HFFc6 (cell line): ENCODE data around the gene USP48. TPM values are rescaled to one million over a fixed set of nuclear protein-coding genes. Genes with fewer than 3 reads are reported as not detected.

ENCODE experiments used
- DNase-seq: peaks from one replicate; pipeline ENCODE4 v3.0.0-alpha.2; 2018
- H3K27ac Mint-ChIP-seq: 2 replicates; pipeline ENCODE4 v1.8.0; 2020; ENCODE audit warnings: mild to moderate bottlenecking, mixed read lengths
- H3K27me3 Mint-ChIP-seq: 2 replicates; pipeline ENCODE4 v1.8.0; 2021; ENCODE audit warnings: mild to moderate bottlenecking, moderate library complexity, mixed read lengths; ENCODE audit not compliant: insufficient read depth
- H3K36me3 Mint-ChIP-seq: 2 replicates; pipeline ENCODE4 v1.8.0; 2021; ENCODE audit warnings: low read depth, mixed read lengths
- H3K4me1 Mint-ChIP-seq: 2 replicates; pipeline ENCODE4 v1.8.0; 2020; ENCODE audit warnings: low read depth, mixed read lengths
- H3K4me3 Mint-ChIP-seq: 2 replicates; pipeline ENCODE4 v1.8.0; 2020; ENCODE audit warnings: mild to moderate bottlenecking, moderate library complexity, mixed read lengths
- H3K9me3 Mint-ChIP-seq: 2 replicates; pipeline ENCODE4 v1.8.0; 2020; ENCODE audit warnings: mild to moderate bottlenecking, mixed read lengths
- CTCF ChIP-seq: fragments of 200-600 bp; sonication (generic); IDR thresholded peaks from 2 replicates; pipeline ENCODE4 v1.5.0; 2021; ENCODE audit warnings: antibody characterized with exemption, mild to moderate bottlenecking
- total RNA-seq, 6 experiments: library from RNA; stranded (reverse); fragmentation: NEBNext Ultra II Directional; extraction: Animal tissue kit (Norgen Biotek cat#: 25700); gene quantifications; 2 replicates in 1 of 6; 3 replicates in 5 of 6; pipeline ENCODE4 v1.2.3, GENCODE V29; 2021

Gene USP48
- total RNA-seq, 6 experiments from 2014 or later, result 45.0 to 54.2 (median 51.1) TPM

DNA sequence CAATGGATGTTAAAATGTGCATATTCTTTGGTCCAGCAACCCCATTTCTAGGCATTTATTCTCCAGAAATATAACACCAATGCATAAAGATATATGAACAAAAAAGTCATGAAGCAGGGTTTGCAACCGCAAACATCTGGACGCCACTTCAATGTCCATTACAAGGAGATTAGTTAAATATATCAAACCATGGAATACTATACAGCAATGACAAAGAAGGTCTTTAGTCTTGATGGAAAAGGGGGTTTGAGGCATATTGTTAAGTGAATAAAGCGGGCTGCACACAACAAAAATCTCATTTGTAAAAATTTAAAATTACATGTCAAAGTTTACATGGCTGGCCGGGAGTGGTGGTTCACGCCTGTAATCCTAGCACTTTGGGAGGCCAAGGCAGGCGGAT is 145.4 kb downstream of the USP48 start:
- Mint-ChIP-seq H3K9me3 (no peaks in the 10 kb centered on the region), H3K27ac (no peak overlapping the region)
- no peak for TF ChIP-seq CTCF

DNA sequence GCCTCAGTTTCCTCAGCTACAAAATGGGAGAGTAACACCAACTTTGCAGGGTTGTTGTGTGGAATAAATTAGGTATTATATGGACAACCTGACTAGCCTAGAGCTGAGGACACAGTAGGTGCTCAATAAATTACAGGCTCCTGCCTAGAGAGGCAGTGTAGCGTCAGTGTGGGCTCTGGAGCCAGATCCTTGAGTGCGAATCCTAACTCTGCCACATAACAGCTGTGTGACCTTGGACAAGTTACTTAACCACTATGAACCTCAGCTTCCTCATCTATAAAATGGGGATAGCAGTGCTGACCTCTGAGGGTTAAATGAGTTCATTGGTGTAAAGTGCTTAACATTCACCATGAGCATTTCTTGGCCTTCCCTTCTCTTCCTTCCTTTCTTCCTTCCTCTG is 146.9 kb downstream of the USP48 start:
- H3K4me3 Mint-ChIP-seq, result no peak overlapping the region
- peaks cover 14% of the 10 kb centered on the region for H3K4me1 Mint-ChIP-seq
- DNase-seq, result no peak
- no peaks in the 10 kb centered on the region for H3K36me3 Mint-ChIP-seq
- no peak overlapping the region for H3K27ac Mint-ChIP-seq
- no peak for TF ChIP-seq CTCF
- peaks cover 40% of the 10 kb centered on the region for H3K27me3 Mint-ChIP-seq
- no peaks in the 10 kb centered on the region for H3K9me3 Mint-ChIP-seq

More for the DNA sequence above, 145.4 kb downstream of the USP48 start:
- H3K4me1 Mint-ChIP-seq, result peaks cover 14% of the 10 kb centered on the region
- no peaks in the 10 kb centered on the region for H3K36me3 Mint-ChIP-seq
- DNase-seq, result no peak
- H3K27me3 Mint-ChIP-seq, result peaks cover 30% of the 10 kb centered on the region
- H3K4me3 Mint-ChIP-seq, result no peak overlapping the region

DNA sequence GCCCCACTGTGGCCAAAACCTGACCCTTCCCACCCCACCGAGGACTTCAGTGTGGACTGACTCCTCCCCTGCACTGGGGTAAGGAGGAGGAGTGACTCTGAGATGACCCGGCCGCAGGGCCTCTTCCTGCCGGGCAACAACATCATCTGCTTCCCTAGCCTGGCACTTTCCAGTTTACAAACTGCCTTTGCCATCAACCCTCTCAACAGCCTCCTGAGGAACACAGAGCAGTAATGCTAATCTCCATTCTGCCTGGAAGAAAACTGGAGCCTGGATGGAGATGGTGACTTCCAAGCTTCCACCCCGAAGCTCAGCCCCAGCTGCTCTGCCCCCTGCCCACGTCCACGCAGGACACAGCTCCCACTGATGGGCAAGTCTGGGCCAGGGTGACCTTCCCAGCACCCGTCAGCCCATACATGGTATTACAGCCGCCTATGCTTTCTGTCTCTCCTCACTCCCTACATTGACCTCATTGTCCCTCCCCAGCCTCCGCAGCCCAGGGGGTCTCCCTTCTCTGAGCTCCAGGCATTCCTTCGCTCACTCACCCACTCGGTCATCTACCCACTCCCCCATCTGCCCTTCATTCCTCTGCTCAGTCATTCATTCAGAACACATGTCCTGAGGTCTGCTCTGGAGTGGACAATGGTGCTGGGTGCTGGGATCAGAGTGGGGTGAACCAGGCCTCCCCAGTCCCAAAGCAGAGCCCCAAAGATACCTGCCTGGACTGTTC is 148.0 kb downstream of the USP48 start:
- Mint-ChIP-seq H3K4me1 (peaks cover 14% of the 10 kb centered on the region), H3K27me3 (peaks cover 50% of the 10 kb centered on the region), H3K9me3 (no peaks in the 10 kb centered on the region), H3K36me3 (no peaks in the 10 kb centered on the region), H3K27ac (no peak overlapping the region), H3K4me3 (no peak overlapping the region)
- DNase-seq, result no peak
- TF ChIP-seq CTCF, result no peak

- TF ChIP-seq CTCF, result no peak
- Mint-ChIP-seq H3K4me3 (no peak overlapping the region), H3K27me3 (peaks cover 51% of the 10 kb centered on the region), H3K9me3 (no peaks in the 10 kb centered on the region), H3K36me3 (no peaks in the 10 kb centered on the region), H3K27ac (no peak overlapping the region), H3K4me1 (peaks cover 9% of the 10 kb centered on the region)
- no peak for DNase-seq
These were observed 148.8 kb downstream of the USP48 start for GRCh38 chr1:21633992-21634805.

- Mint-ChIP-seq H3K4me3 (no peak overlapping the region), H3K36me3 (no peaks in the 10 kb centered on the region), H3K27ac (no peak overlapping the region), H3K9me3 (no peaks in the 10 kb centered on the region), H3K27me3 (peaks cover 51% of the 10 kb centered on the region), H3K4me1 (no peaks in the 10 kb centered on the region)
- no peak for DNase-seq
- no peak for TF ChIP-seq CTCF
These were observed 149.7 kb downstream of the USP48 start for GRCh38 chr1:21633141-21633755.
